Esophagus squamous epithelium (tissue), 5 donors: Measurements from ENCODE around the gene FOXP1. TPM values are rescaled to one million over a fixed set of nuclear protein-coding genes. Genes with fewer than 3 reads are reported as not detected.

Source experiments
- DNase-seq: peaks from one replicate; lab custom pipeline; 2025; lab: John Stamatoyannopoulos, UW
- H3K27ac ChIP-seq, 4 donors: fragments of 200-600 bp; sonication (generic); one replicate each; pipeline ENCODE4 v1.5.1; 2016 to 2019; ENCODE audit warnings: mild to moderate bottlenecking in 1 of 4
- H3K27me3 ChIP-seq, 4 donors: fragments of 200-600 bp; sonication (generic); 1 replicate in 3 of 4; 2 replicates in 1 of 4; pipeline versions ENCODE4 v1.5.1 to v1.6.0; 2017 to 2021; ENCODE audit warnings: antibody characterized with exemption in 1 of 4
- H3K36me3 ChIP-seq, 3 donors: fragments of 200-600 bp; sonication (generic); one replicate each; pipeline ENCODE4 v1.5.1; 2016 to 2019
- H3K4me1 ChIP-seq, 3 donors: fragments of 200-600 bp; sonication (generic); one replicate each; pipeline ENCODE4 v1.5.1; 2017 to 2019
- H3K4me3 ChIP-seq, 4 donors: fragments of 200-600 bp; sonication (generic); 1 replicate in 3 of 4; 2 replicates in 1 of 4; pipeline ENCODE4 v1.5.1; 2016 to 2019; ENCODE audit warnings: mild to moderate bottlenecking in 2 of 4, moderate library complexity in 1 of 4
- H3K9me3 ChIP-seq, 3 donors: fragments of 200-600 bp; sonication (generic); one replicate each; pipeline ENCODE4 v1.5.1; 2016 to 2019
- POLR2A ChIP-seq, 4 donors: fragments of 450-650 bp; IDR thresholded peaks; one replicate each; pipeline ENCODE4 v1.6.1; 2017; ENCODE audit warnings: antibody characterized with exemption in 4 of 4, mild to moderate bottlenecking in 4 of 4, moderate library complexity in 3 of 4
- WGBS, 2 donors: methylation state at CpG; one replicate each; pipeline ENCODE4 v1.1.5; 2018; 5-methylcytosine and 5-hydroxymethylcytosine counted together
- intact Hi-C: fragments of 100-400 bp; cut with DNase I; formaldehyde crosslinking; loops from one replicate; pipeline ENCODE4 v1.15.0; 2022
- total RNA-seq, 4 donors: library from RNA; depleted of rRNA; stranded (reverse); fragments of >200 nt; gene quantifications; one replicate each; pipeline ENCODE4 v1.1.0, GENCODE V29; 2016
- TF ChIP-seq, protein P1 (sequence below), 6 experiments: fragments of 450-650 bp in 4 of 6; fragments of 200-600 bp in 2 of 6; sonication (generic) in 2 of 6; IDR thresholded peaks; one replicate each; pipeline ENCODE4 v1.5.1; 2016 to 2019; ENCODE audit warnings: antibody characterized with exemption in 6 of 6, mild to moderate bottlenecking in 4 of 6, moderate library complexity in 4 of 6
- donor health status: DM: yes; HTN: yes; CAD: no.

FOXP1 gene
- total RNA-seq, 4 donors from 2014 or later, result 49.1 to 124 (median 61.1) TPM

DNA sequence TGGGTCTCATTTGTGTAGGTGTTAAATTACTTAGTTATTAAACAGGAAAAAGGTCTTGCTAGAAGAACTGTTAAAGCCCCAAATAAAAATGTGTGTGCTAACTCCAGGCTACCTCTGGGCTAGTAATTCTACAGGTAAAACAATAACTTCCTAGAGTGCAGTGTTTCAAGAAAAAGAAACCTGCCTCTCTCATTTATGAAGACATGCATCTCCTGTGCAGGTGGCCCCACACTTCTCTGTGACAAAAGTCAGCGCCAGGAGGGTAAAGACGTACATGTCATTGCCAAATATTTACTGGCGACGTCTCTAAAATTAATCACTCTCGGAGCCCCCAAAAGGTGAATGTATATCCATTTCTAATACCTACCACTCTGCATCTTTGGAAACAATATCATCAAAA lies 131.7 kb downstream of the FOXP1 start:
- DNase-seq, result no peak
- Histone ChIP-seq H3K9me3 (no peaks in the 10 kb centered on the region), H3K36me3 (no peaks in the 10 kb centered on the region), H3K4me3 (no peak overlapping the region), H3K4me1 (peaks cover 6 to 58% (median 26%) of the 10 kb centered on the region in 3 donors), H3K27me3 (no peaks in the 10 kb centered on the region), H3K27ac (no peak overlapping the region)
- 85 to 89% methylated on average over 5 of the region's 5 CpGs for WGBS, 2 donors
- TF ChIP-seq, protein P1, sequence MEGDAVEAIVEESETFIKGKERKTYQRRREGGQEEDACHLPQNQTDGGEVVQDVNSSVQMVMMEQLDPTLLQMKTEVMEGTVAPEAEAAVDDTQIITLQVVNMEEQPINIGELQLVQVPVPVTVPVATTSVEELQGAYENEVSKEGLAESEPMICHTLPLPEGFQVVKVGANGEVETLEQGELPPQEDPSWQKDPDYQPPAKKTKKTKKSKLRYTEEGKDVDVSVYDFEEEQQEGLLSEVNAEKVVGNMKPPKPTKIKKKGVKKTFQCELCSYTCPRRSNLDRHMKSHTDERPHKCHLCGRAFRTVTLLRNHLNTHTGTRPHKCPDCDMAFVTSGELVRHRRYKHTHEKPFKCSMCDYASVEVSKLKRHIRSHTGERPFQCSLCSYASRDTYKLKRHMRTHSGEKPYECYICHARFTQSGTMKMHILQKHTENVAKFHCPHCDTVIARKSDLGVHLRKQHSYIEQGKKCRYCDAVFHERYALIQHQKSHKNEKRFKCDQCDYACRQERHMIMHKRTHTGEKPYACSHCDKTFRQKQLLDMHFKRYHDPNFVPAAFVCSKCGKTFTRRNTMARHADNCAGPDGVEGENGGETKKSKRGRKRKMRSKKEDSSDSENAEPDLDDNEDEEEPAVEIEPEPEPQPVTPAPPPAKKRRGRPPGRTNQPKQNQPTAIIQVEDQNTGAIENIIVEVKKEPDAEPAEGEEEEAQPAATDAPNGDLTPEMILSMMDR (IDR thresholded peaks at IDR 0.05), result no peak
- no peak for TF ChIP-seq POLR2A (IDR thresholded peaks at IDR 0.05)
- intact Hi-C loops, result no loop called here

DNA sequence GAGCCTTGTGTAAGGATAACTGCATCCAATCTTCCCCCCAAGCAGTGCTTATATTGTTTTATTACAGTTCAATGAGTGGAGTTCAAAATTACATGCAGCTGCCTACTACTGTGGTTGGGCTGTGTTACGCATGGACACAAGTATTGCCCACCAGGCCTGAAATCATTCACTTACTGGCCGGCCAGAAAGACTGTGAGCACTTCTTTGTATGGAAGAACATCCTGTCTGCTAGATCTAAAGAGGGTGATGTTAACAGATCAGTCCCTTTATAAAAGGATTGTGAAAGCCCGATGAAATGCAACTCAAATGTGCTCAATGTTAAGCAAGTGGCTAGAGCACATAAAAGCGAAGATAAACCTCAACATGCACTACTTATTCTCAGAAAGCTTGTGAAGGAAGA lies 132.5 kb downstream of the FOXP1 start:
- Histone ChIP-seq H3K9me3 (no peaks in the 10 kb centered on the region), H3K36me3 (no peaks in the 10 kb centered on the region), H3K27me3 (no peaks in the 10 kb centered on the region), H3K4me1 (peaks cover 6 to 58% (median 32%) of the 10 kb centered on the region in 3 donors), H3K4me3 (no peak overlapping the region), H3K27ac (no peak overlapping the region)
- TF ChIP-seq, protein P1 (IDR thresholded peaks at IDR 0.05), result no peak
- TF ChIP-seq POLR2A (IDR thresholded peaks at IDR 0.05), result no peak
- DNase-seq, result no peak
- WGBS, 2 donors, result 74 to 78% methylated on average over 3 to 4 of the region's 4 CpGs
- intact Hi-C loops, result no loop called here

DNA sequence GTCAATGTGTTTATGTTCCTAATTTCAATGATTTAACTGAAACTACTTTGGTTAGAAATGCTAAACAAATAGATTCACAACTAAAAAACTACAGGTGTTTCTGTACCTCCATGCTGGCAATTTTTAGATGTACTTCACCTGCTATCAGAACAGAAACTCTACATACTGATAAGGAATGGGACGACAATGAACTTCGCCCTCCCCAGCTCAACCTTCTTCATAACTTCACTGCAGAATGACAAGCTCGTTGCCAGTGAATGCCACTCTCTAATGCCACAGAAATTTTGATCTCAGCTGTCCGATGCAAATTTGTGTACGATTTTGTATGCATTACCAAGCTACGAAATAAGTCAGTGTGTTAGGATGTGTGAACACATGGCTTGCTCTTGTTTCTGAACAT lies 133.4 kb downstream of the FOXP1 start:
- DNase-seq, result no peak
- no peak overlapping the region for H3K4me3 ChIP-seq
- peaks cover 12 to 61% (median 28%) of the 10 kb centered on the region in 3 donors for H3K4me1 ChIP-seq
- intact Hi-C loops, result no loop called here
- H3K27ac ChIP-seq, result no peak overlapping the region
- no peaks in the 10 kb centered on the region for H3K36me3 ChIP-seq
- no peak for TF ChIP-seq POLR2A (IDR thresholded peaks at IDR 0.05)
- TF ChIP-seq, protein P1 (IDR thresholded peaks at IDR 0.05), result no peak
- no peaks in the 10 kb centered on the region for H3K9me3 ChIP-seq
- H3K27me3 ChIP-seq, result no peaks in the 10 kb centered on the region
- 90 to 93% methylated on average over 6 of the region's 6 CpGs for WGBS, 2 donors

DNA sequence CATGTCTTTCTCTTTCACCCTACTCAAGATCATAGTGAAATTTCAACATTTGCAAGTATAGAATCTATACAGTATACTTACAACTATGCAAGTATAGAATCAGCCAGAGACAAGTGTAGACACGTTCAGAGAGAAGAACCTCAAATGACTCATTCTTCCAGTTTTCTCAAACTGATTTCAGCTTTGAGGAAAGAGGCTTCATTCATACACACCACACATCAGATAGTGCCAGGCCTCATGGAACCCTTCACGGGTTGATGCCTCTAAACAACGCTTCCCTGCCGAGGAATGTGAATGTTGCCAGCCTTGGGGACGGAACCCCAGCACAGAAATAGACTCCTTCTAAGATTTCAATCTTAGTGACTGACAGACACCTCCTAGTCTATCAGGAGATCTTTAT lies 135.7 kb downstream of the FOXP1 start:
- H3K27me3 ChIP-seq, result no peaks in the 10 kb centered on the region
- H3K9me3 ChIP-seq, result no peaks in the 10 kb centered on the region
- H3K36me3 ChIP-seq, result no peaks in the 10 kb centered on the region
- intact Hi-C loops, result no loop called here
- H3K4me3 ChIP-seq, result no peak overlapping the region
- peak overlapping the region; percentile 64 to 90 (median 82) for H3K27ac ChIP-seq
- H3K4me1 ChIP-seq, result peaks cover 31 to 68% (median 49%) of the 10 kb centered on the region in 3 donors
- WGBS, 2 donors, result 45 to 51% methylated on average over 5 of the region's 5 CpGs
- TF ChIP-seq, protein P1 (IDR thresholded peaks at IDR 0.05), result no peak
- no peak for TF ChIP-seq POLR2A (IDR thresholded peaks at IDR 0.05)
- DNase-seq, result no peak

DNA sequence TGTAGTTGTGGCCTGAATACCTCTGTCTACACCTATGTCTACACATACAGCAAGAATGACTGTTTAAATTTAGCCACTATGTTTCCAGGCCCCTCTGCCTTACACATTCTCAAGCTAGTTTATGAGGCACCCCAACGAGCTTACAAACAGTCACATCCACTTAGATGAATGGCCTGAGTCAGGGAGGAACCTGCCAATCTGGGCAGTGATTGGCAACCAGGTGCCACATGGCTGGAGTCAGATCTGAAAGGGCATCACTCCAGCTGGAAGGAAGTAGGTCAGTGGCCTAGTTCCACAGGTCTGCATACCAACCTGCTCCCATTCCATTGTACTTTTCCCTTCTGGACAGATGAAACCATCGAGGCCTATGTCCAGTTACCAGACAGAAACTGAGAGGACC lies 136.3 kb downstream of the FOXP1 start:
- H3K4me3 ChIP-seq, result no peak overlapping the region
- no peaks in the 10 kb centered on the region for H3K36me3 ChIP-seq
- TF ChIP-seq, protein P1 (IDR thresholded peaks at IDR 0.05), result no peak
- no peak for TF ChIP-seq POLR2A (IDR thresholded peaks at IDR 0.05)
- H3K4me1 ChIP-seq, result peaks cover 34 to 74% (median 55%) of the 10 kb centered on the region in 3 donors
- no peak for DNase-seq
- no peaks in the 10 kb centered on the region for H3K9me3 ChIP-seq
- no peaks in the 10 kb centered on the region for H3K27me3 ChIP-seq
- intact Hi-C loops, result no loop called here
- H3K27ac ChIP-seq, result peak overlapping the region; percentile 64 to 90 (median 82)
- WGBS, 2 donors, result 39 to 64% methylated on average over 2 of the region's 2 CpGs
